Kidney epithelial cell (primary cell): ENCODE results near the gene BCAT1. TPM values are rescaled to one million over a fixed set of nuclear protein-coding genes. Genes with fewer than 3 reads are reported as not detected.
A peak's percentile ranks its signal among the peaks of the same experiment; 100 is the strongest.

ENCODE experiments used
- DNase-seq: peaks from one replicate; pipeline ENCODE4 v3.0.0-alpha.2; 2010; ENCODE audit warnings: low read depth
- H3K27me3 ChIP-seq: 2 replicates; pipeline ENCODE4 v1.6.0; 2011; ENCODE audit warnings: low read length; ENCODE audit not compliant: control insufficient read depth, insufficient read depth
- H3K36me3 ChIP-seq: 2 replicates; pipeline ENCODE4 v1.5.1; 2011; ENCODE audit warnings: low read length; ENCODE audit not compliant: control insufficient read depth, insufficient read depth
- H3K4me3 ChIP-seq: 2 replicates; pipeline ENCODE4 v1.5.1; 2011; ENCODE audit warnings: low read depth, mild to moderate bottlenecking, control low read depth, low read length
- CTCF ChIP-seq: IDR thresholded peaks from 2 replicates; pipeline ENCODE4 v1.5.1; 2011; ENCODE audit warnings: mild to moderate bottlenecking, moderate library complexity, low read length, control low read depth, inconsistent platforms; ENCODE audit not compliant: insufficient read depth, poor library complexity, severe bottlenecking
- total RNA-seq: library from RNA; depleted of rRNA; stranded (reverse); fragments of >200 nt; gene quantifications from 2 replicates; pipeline ENCODE4 v1.2.3, GENCODE V29; 2015

Gene BCAT1
- total RNA-seq, 1 donor from 2014 or later = 103 TPM

DNA sequence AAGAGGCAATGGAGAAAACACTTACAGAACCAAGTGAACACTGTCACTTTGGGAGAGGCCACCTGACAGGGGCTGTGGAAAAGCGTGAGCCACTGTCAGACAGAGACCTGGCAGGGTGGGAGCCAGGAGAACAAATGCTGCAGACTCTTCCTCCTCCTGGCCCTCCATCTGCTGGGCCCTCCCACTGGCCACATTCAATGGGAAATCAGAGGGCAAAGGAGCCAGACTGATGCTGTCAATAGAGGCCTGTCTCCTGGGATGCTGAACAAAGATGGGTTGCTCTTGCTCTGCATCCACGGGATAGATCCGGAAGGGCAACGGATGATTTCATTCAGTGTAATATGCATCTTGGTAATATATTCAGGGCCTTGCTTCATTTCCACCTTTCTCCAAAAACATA, 44.9 kb upstream of the BCAT1 start:
- no peak overlapping the region for H3K4me3 ChIP-seq
- DNase-seq = no peak
- no peaks in the 10 kb centered on the region for H3K36me3 ChIP-seq
- no peaks in the 10 kb centered on the region for H3K27me3 ChIP-seq
- no peak for TF ChIP-seq CTCF

DNA sequence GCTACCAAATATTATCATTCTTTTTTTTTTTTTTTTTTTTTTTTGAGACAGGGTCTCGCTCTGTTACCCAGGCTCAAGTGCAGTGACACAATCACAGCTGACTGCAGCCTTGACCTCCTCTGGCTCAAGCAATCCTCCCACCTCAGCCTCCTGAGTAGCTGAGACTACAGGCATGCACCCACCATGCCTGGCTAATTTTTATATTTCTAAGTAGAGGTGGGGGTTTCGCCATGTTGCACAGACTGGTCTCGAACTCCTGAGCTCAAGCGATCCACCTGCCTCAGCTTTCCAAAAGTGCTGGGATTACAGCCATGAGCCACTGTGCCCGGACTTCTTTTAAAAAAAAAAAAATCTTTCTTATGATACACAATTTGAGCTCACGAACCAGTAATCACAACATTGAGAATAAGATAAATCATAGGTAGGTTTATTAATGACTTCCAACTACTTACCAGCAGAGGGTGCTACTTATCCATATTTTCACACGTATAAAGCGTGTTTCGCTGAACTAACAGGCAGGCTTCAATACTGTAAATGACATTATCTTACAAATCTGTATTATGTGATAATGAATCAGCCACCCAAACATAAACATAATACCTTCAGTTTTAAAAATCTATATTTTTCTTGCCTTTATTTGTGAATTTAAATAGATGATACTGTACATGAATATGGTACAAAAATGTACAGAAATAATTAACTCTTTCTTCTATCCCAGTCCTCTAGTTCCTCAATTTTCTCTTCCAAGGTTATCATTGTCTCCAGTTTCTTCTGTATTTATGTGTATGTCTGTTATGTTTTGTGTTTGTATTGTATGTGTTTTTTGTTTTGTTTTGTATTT, 42.5 kb upstream of the BCAT1 start:
- Histone ChIP-seq H3K36me3 (no peaks in the 10 kb centered on the region), H3K4me3 (no peak overlapping the region), H3K27me3 (no peaks in the 10 kb centered on the region)
- DNase-seq = no peak
- peak; percentile 41 for TF ChIP-seq CTCF

- no peak overlapping the region for H3K4me3 ChIP-seq
- no peak for DNase-seq
- no peaks in the 10 kb centered on the region for H3K27me3 ChIP-seq
- no peaks in the 10 kb centered on the region for H3K36me3 ChIP-seq
- TF ChIP-seq CTCF = no peak
These were observed 40.3 kb upstream of the BCAT1 start for GRCh38 chr12:24989216-24989615.

DNA sequence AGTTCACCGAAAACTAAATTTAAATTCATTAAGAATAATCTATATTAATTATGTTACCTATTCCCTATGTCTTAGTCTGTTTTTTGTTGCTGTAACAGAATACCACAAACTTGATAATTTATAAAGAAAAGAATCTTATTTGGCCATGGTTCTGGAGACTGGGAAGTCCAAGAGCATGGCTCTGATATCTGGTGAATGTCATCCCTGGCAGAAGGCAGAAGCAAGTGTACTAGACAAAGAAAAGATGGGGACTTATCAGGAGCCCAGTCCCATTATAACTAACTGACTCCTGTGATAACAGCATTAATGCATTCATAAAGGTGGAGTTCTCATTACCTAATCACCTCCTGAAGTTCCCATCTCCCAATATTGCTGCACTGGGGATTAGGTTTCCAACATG, 33.3 kb upstream of the BCAT1 start:
- no peaks in the 10 kb centered on the region for H3K27me3 ChIP-seq
- DNase-seq = no peak
- H3K36me3 ChIP-seq = no peaks in the 10 kb centered on the region

GRCh38 chr12:24979976-24980730, 31.3 kb upstream of the BCAT1 start:
- H3K4me3 ChIP-seq = no peak overlapping the region
- no peak for TF ChIP-seq CTCF
- no peaks in the 10 kb centered on the region for H3K27me3 ChIP-seq
- DNase-seq = no peak
- H3K36me3 ChIP-seq = no peaks in the 10 kb centered on the region

More for the DNA sequence above, 33.3 kb upstream of the BCAT1 start:
- TF ChIP-seq CTCF = no peak
- H3K4me3 ChIP-seq = no peak overlapping the region
